OCI-LY7 (cell line): ENCODE measurements around the gene SMG6. TPM values are rescaled to one million over a fixed set of nuclear protein-coding genes. Genes with fewer than 3 reads are reported as not detected.
A peak's percentile ranks its signal among the peaks of the same experiment; 100 is the strongest.

Experiments used
- BruUV-seq: library from RNA; stranded (reverse); fragments of 400-500 nt; replicated peaks from 2 replicates; lab custom pipeline; 2021; lab: Mats Ljungman, UMichigan
- CTCF ChIA-PET: fragments of 300-600 bp; sonication (Branson Sonifier 250); formaldehyde crosslinking; loops from one replicate; lab custom pipeline; 2022; ENCODE audit warnings: antibody characterized with exemption; ENCODE audit not compliant: unreplicated experiment; lab: Charles Lee
- POLR2A ChIA-PET: fragments of 300-600 bp; sonication (Branson Sonifier 250); formaldehyde crosslinking; loops from one replicate; lab custom pipeline; 2022; ENCODE audit warnings: antibody characterized with exemption; lab: Charles Lee
- DNase-seq: peaks from one replicate; pipeline ENCODE4 v3.0.0-alpha.2; 2015; ENCODE audit warnings: low spot score
- H2AFZ ChIP-seq: fragments of 200-600 bp; sonication (generic), shearing (Covaris generic); 2 replicates; pipeline ENCODE4 v1.6.1; 2014; ENCODE audit warnings: mild to moderate bottlenecking, antibody characterized with exemption, low read length, moderate library complexity
- H3K27ac ChIP-seq: fragments of 200-600 bp; sonication (generic); 2 replicates; pipeline ENCODE4 v1.5.1; 2014; ENCODE audit warnings: mixed run types, low read depth, mild to moderate bottlenecking, moderate library complexity, low read length, inconsistent platforms; ENCODE audit not compliant: poor library complexity, severe bottlenecking
- H3K36me3 ChIP-seq: fragments of 200-600 bp; sonication (generic); 2 replicates; pipeline ENCODE4 v1.6.1; 2014; ENCODE audit warnings: mild to moderate bottlenecking, antibody characterized with exemption, low read length, moderate library complexity, mixed read lengths; ENCODE audit not compliant: insufficient read depth
- H3K4me1 ChIP-seq: fragments of 200-600 bp; sonication (generic); 2 replicates; pipeline ENCODE4 v1.5.1; 2014; ENCODE audit warnings: mild to moderate bottlenecking, low read length; ENCODE audit not compliant: insufficient read depth, poor library complexity, severe bottlenecking
- H3K4me2 ChIP-seq: fragments of 200-600 bp; sonication (generic); 2 replicates; pipeline ENCODE4 v1.6.1; 2014; ENCODE audit warnings: mild to moderate bottlenecking, low read length
- H3K4me3 ChIP-seq: fragments of 200-600 bp; sonication (generic); 2 replicates; pipeline ENCODE4 v1.5.1; 2014; ENCODE audit warnings: mild to moderate bottlenecking, low read depth, low read length; ENCODE audit not compliant: poor library complexity, severe bottlenecking
- H3K79me2 ChIP-seq: fragments of 200-600 bp; sonication (generic); 2 replicates; pipeline ENCODE4 v1.6.1; 2016; ENCODE audit warnings: low read depth, mild to moderate bottlenecking, low read length, moderate library complexity, mixed read lengths; ENCODE audit not compliant: insufficient read depth
- H3K9me2 ChIP-seq: fragments of 200-600 bp; sonication (generic); 2 replicates; pipeline ENCODE4 v1.6.1; 2016; ENCODE audit warnings: mild to moderate bottlenecking, low read length, mixed read lengths; ENCODE audit not compliant: insufficient read depth
- H3K9me3 ChIP-seq: fragments of 200-600 bp; sonication (generic); 2 replicates; pipeline ENCODE4 v1.6.1; 2014; ENCODE audit warnings: mild to moderate bottlenecking, mixed run types, low read length, mixed read lengths
- H4K20me1 ChIP-seq: fragments of 200-600 bp; sonication (generic); 2 replicates; pipeline ENCODE4 v1.6.1; 2014; ENCODE audit warnings: mild to moderate bottlenecking, antibody characterized with exemption, low read length, moderate library complexity, mixed read lengths; ENCODE audit not compliant: insufficient read depth
- CTCF ChIP-seq: fragments of 200-600 bp; sonication (generic); conservative IDR thresholded peaks from 2 replicates; pipeline ENCODE4 v1.5.1; 2014; ENCODE audit warnings: mild to moderate bottlenecking, antibody characterized with exemption, low read length, moderate library complexity, mixed read lengths
- EZH2phosphoT487 ChIP-seq: fragments of 200-600 bp; sonication (generic); IDR thresholded peaks from 2 replicates; pipeline ENCODE4 v1.6.1; 2018; ENCODE audit warnings: low read depth, borderline replicate concordance, mild to moderate bottlenecking, mixed run types, antibody characterized with exemption, low read length, moderate library complexity, mixed read lengths
- intact Hi-C: fragments of 100-400 bp; cut with micrococcal nuclease; formaldehyde crosslinking; loops from one replicate; pipeline ENCODE4 v1.10.0; 2022; ENCODE audit not compliant: unreplicated experiment
- total RNA-seq, 2 experiments: library from RNA; depleted of rRNA in 1 of 2; stranded (reverse); fragments of >200 nt in 1 of 2; shearing (Covaris generic) in 1 of 2; gene quantifications; 2 replicates each; pipeline ENCODE4 v1.2.3, GENCODE V29; 2014 to 2022

The SMG6 gene
- total RNA-seq, 2 experiments from 2014 or later: 12.5 to 17.8 TPM

GRCh38 chr17:2123375-2124251 is 180.0 kb downstream of the SMG6 start:
- H4K20me1 ChIP-seq: no peaks in the 10 kb centered on the region
- no peaks in the 10 kb centered on the region for H3K9me3 ChIP-seq
- intact Hi-C loops: no loop called here
- H3K4me3 ChIP-seq: no peak overlapping the region
- H3K9me2 ChIP-seq: no peaks in the 10 kb centered on the region
- BruUV-seq: no TSS peak
- H3K36me3 ChIP-seq: no peaks in the 10 kb centered on the region
- peaks cover 21% of the 10 kb centered on the region for H3K4me1 ChIP-seq
- H3K4me2 ChIP-seq: peak overlapping the region; percentile 41
- 0 out of 2 replicates have a peak overlapping the region, but pooled peaks have one; percentile 11 for H2AFZ ChIP-seq
- peak; percentile 16 for DNase-seq
- ChIA-PET CTCF (no interaction called here), POLR2A (interaction anchor here (0.6 to 0.8 kb wide), 2 partner anchors 13 to 22 kb away, joined by 5 to 8 read pairs; no protein-coding TSS in a partner anchor)
- H3K79me2 ChIP-seq: no peaks in the 10 kb centered on the region
- TF ChIP-seq EZH2phosphoT487: no peak
- H3K27ac ChIP-seq: no peak overlapping the region

- Histone ChIP-seq H3K4me2 (no peak overlapping the region), H4K20me1 (no peaks in the 10 kb centered on the region), H3K27ac (no peak overlapping the region), H3K36me3 (no peaks in the 10 kb centered on the region), H3K9me2 (no peaks in the 10 kb centered on the region), H3K9me3 (no peaks in the 10 kb centered on the region), H3K79me2 (no peaks in the 10 kb centered on the region), H3K4me1 (peaks cover 28% of the 10 kb centered on the region), H2AFZ (no peak overlapping the region), H3K4me3 (no peak overlapping the region)
- no TSS peak for BruUV-seq
- CTCF ChIA-PET: no interaction called here
- TF ChIP-seq CTCF (no peak), EZH2phosphoT487 (no peak)
- intact Hi-C loops: no loop called here
- POLR2A ChIA-PET: interaction anchor here (0.6 to 1.7 kb wide), 2 partner anchors 11 to 13 kb away, joined by 5 read pairs; no protein-coding TSS in a partner anchor
- DNase-seq: no peak
Measured at GRCh38 chr17:2122641-2123302, 180.8 kb downstream of the SMG6 start.

GRCh38 chr17:2120586-2121335 is 182.8 kb downstream of the SMG6 start:
- no peaks in the 10 kb centered on the region for H4K20me1 ChIP-seq
- ChIA-PET CTCF (no interaction called here), POLR2A (interaction anchor here (0.6 to 1.7 kb wide), 6 partner anchors 9 to 138 kb away, joined by 3 to 5 read pairs (median 3); no protein-coding TSS in a partner anchor)
- H3K9me2 ChIP-seq: no peaks in the 10 kb centered on the region
- no TSS peak for BruUV-seq
- no peaks in the 10 kb centered on the region for H3K36me3 ChIP-seq
- H3K4me2 ChIP-seq: no peak overlapping the region
- peaks cover 28% of the 10 kb centered on the region for H3K4me1 ChIP-seq
- no peaks in the 10 kb centered on the region for H3K79me2 ChIP-seq
- no peaks in the 10 kb centered on the region for H3K9me3 ChIP-seq
- H3K27ac ChIP-seq: no peak overlapping the region
- intact Hi-C loops: no loop called here
- DNase-seq: no peak
- no peak for TF ChIP-seq EZH2phosphoT487
- TF ChIP-seq CTCF: no peak
- H2AFZ ChIP-seq: no peak overlapping the region
- H3K4me3 ChIP-seq: no peak overlapping the region
